HepG2 (cell line): ENCODE results near the gene ATXN7L2. TPM values are rescaled to one million over a fixed set of nuclear protein-coding genes. Genes with fewer than 3 reads are reported as not detected.

Experiments used
- ATAC-seq: fragments of 200-7000 bp; cut with Tn5 transposase; 3 replicates; pipeline ENCODE4 v1.9.1; 2020; ENCODE audit warnings: mild to moderate bottlenecking, moderate library complexity
- BruUV-seq: library from RNA; stranded (reverse); fragments of 400-500 nt; replicated peaks from 2 replicates; lab custom pipeline; 2021; lab: Mats Ljungman, UMichigan
- CTCF ChIA-PET: fragments of 300-600 bp; formaldehyde crosslinking; extraction: SDS; loops from one replicate; lab custom pipeline; 2021; ENCODE audit warnings: low total read pairs, inconsistent platforms, low intra/inter-chr PET ratio; lab: Yijun Ruan, JAX
- POLR2A ChIA-PET: fragments of 350-600 bp; sonication (Branson Sonifier 250); formaldehyde crosslinking; loops from one replicate; lab custom pipeline; 2020; ENCODE audit warnings: antibody characterized with exemption, inconsistent platforms; lab: Yijun Ruan, JAX
- DNase-seq: peaks from one replicate; pipeline ENCODE4 v3.0.0-alpha.2; 2015; ENCODE audit warnings: low spot score
- FAIRE-seq: peaks from 3 replicates; lab custom pipeline; 2011; peaks lifted over from hg19 to GRCh38; lab: Jason Lieb, UNC
- H2AFZ ChIP-seq: one replicate; pipeline ENCODE4 v1.6.1; 2011; ENCODE audit warnings: low read length, inconsistent platforms
- H3K27ac ChIP-seq: fragments of 300-600 bp; 3 replicates; pipeline ENCODE4 v1.8.0; 2011; ENCODE audit warnings: mixed run types, mild to moderate bottlenecking, mixed read lengths, low read length, inconsistent platforms; ENCODE audit not compliant: insufficient read depth; ENCODE audit errors: extremely low read length
- H3K27me3 ChIP-seq, 2 experiments: fragments of 200-600 bp in 1 of 2; 2 replicates in 1 of 2; 3 replicates in 1 of 2; pipeline versions ENCODE4 v1.6.0 to v1.8.0; 2011; ENCODE audit warnings: low read length in 2 of 2, mild to moderate bottlenecking in 2 of 2, moderate library complexity in 2 of 2, inconsistent platforms in 1 of 2; ENCODE audit not compliant: insufficient read depth in 2 of 2, control insufficient read depth in 1 of 2
- H3K36me3 ChIP-seq, 2 experiments: fragments of 200-600 bp in 1 of 2; replicated peaks in 1 of 2; 2 replicates in 1 of 2; 3 replicates in 1 of 2; pipeline versions ENCODE4 v1.5.1 to v1.8.0; 2011; ENCODE audit warnings: low read length in 2 of 2, inconsistent platforms in 1 of 2; ENCODE audit not compliant: insufficient read depth in 2 of 2, control insufficient read depth in 1 of 2
- H3K4me1 ChIP-seq: 2 replicates; pipeline ENCODE4 v1.5.1; 2012; ENCODE audit warnings: low read length, inconsistent platforms; ENCODE audit not compliant: insufficient read depth
- H3K4me2 ChIP-seq: 2 replicates; pipeline ENCODE4 v1.6.0; 2011; ENCODE audit warnings: low read depth, low read length, inconsistent platforms
- H3K4me3 ChIP-seq, 3 experiments: fragments of 200-600 bp in 1 of 3; sonication (generic), shearing (Covaris generic) in 1 of 3; replicated peaks in 1 of 3; 2 replicates each; pipeline ENCODE4 v1.5.1; 2011 to 2016; ENCODE audit warnings: low read length in 3 of 3, inconsistent platforms in 2 of 3, low read depth in 2 of 3, mild to moderate bottlenecking in 2 of 3, control low read depth in 1 of 3, mixed read lengths in 1 of 3; ENCODE audit not compliant: insufficient read depth in 1 of 3
- H3K79me2 ChIP-seq: one replicate; pipeline ENCODE4 v1.6.1; 2011; ENCODE audit warnings: low read length, inconsistent platforms; ENCODE audit not compliant: insufficient read depth
- H3K9ac ChIP-seq: 2 replicates; pipeline ENCODE4 v1.6.0; 2011; ENCODE audit warnings: mild to moderate bottlenecking, low read depth, low read length, inconsistent platforms; ENCODE audit not compliant: insufficient read depth
- H3K9me3 ChIP-seq: 2 replicates; pipeline ENCODE4 v1.5.1; 2012; ENCODE audit warnings: mild to moderate bottlenecking, low read length
- H4K20me1 ChIP-seq: 2 replicates; pipeline ENCODE4 v1.6.0; 2011; ENCODE audit warnings: inconsistent platforms, mild to moderate bottlenecking, low read length, moderate library complexity; ENCODE audit not compliant: insufficient read depth
- DMTF1 ChIP-seq: sonication (generic); formaldehyde crosslinking; IDR thresholded peaks from 2 replicates; pipeline ENCODE4 v1.4.0; 2020; ENCODE audit warnings: mild to moderate bottlenecking, missing genetic modification reagents
- HMGXB4 ChIP-seq, 2 experiments: sonication (generic) in 1 of 2; formaldehyde crosslinking in 1 of 2; IDR thresholded peaks; 2 replicates each; pipeline versions ENCODE4 v1.4.0 to v1.6.1; 2018 to 2020; ENCODE audit warnings: missing genetic modification reagents in 2 of 2, borderline replicate concordance in 1 of 2, low read depth in 1 of 2, mild to moderate bottlenecking in 1 of 2, missing biosample characterization in 1 of 2
- SMC3 ChIP-seq: IDR thresholded peaks from 2 replicates; pipeline ENCODE4 v1.6.1; 2011; ENCODE audit warnings: low read length, improper control_type of control experiment
- SNAI1 ChIP-seq: sonication (generic); formaldehyde crosslinking; IDR thresholded peaks from 2 replicates; pipeline ENCODE4 v1.5.0; 2020; ENCODE audit warnings: mild to moderate bottlenecking, missing genetic modification reagents, borderline replicate concordance
- ZBTB10 ChIP-seq: sonication (generic); formaldehyde crosslinking; IDR thresholded peaks from 2 replicates; pipeline ENCODE4 v1.4.0; 2020; ENCODE audit warnings: missing genetic modification reagents, borderline replicate concordance
- ZBTB25 ChIP-seq: IDR thresholded peaks from 2 replicates; pipeline ENCODE4 v1.6.1; 2018; ENCODE audit warnings: missing genetic modification reagents
- ZNF567 ChIP-seq: sonication (generic); formaldehyde crosslinking; IDR thresholded peaks from 2 replicates; pipeline ENCODE4 v1.8.1; 2023; ENCODE audit warnings: mild to moderate bottlenecking, missing genetic modification reagents, borderline replicate concordance
- ZNF580 ChIP-seq: IDR thresholded peaks from 2 replicates; pipeline ENCODE4 v1.6.1; 2016; ENCODE audit warnings: low read depth, borderline replicate concordance
- ZSCAN25 ChIP-seq: sonication (generic); formaldehyde crosslinking; IDR thresholded peaks from 2 replicates; pipeline ENCODE4 v1.8.0; 2022; ENCODE audit warnings: mild to moderate bottlenecking, missing genetic modification reagents
- WGBS: methylation state at CpG from one replicate; pipeline ENCODE4 v1.1.6; 2017; ENCODE audit warnings: low lambda C conversion rate; 5-methylcytosine and 5-hydroxymethylcytosine counted together
- in situ Hi-C: cut with HindIII; loops from 2 replicates; pipeline ENCODE4 v1.10.0; 2017; ENCODE audit warnings: low pct_unique_long_range_greater_than_20kb; ENCODE audit not compliant: extremely low pct_ligation_motif_present
- intact Hi-C: fragments of 100-400 bp; cut with micrococcal nuclease; formaldehyde crosslinking; loops from one replicate; pipeline ENCODE4 v1.10.0; 2022; ENCODE audit not compliant: unreplicated experiment
- polyA plus RNA-seq, 8 experiments: library from polyadenylated mRNA; depleted of rRNA in 3 of 8; stranded (reverse) in 7 of 8; unstranded in 1 of 8; fragments of >200 nt; fragmentation: Illumina TruSeq in 4 of 8; extraction: Trizol in 4 of 8; gene quantifications; 2 replicates each; pipeline versions ENCODE4 v1.2.1 to v1.2.3, GENCODE V29; 2011 to 2016; ENCODE audit warnings: low read depth in 4 of 8, missing spikeins in 1 of 8, mixed read lengths in 1 of 8; ENCODE audit not compliant: insufficient read depth in 1 of 8
- total RNA-seq, 5 experiments: library from RNA; depleted of rRNA; stranded (reverse); fragments of >200 nt; fragmentation: Illumina TruSeq; extraction: Trizol; gene quantifications; 2 replicates each; pipeline ENCODE4 v1.2.3, GENCODE V29; 2016; ENCODE audit warnings: low read depth in 1 of 5

Gene ATXN7L2
- total and polyA plus RNA-seq, 2 of the 13 experiments (the other 11 are each of a cell fraction or from before 2014, with no cell fraction given): 2.7 to 2.8 TPM

- TF ChIP-seq ZSCAN25 (CRISPR knock-in tag) (0 out of 2 replicates have a peak, but pooled peaks have one; percentile 28), ZNF567 (CRISPR knock-in tag) (no peak), ZNF580 (peak; percentile 50; the same call in 1 of the 2 replicates), HMGXB4 (CRISPR knock-in tag; IDR thresholded peaks at IDR 0.05; ENCODE audit: borderline replicate concordance in 1 of 2, low read depth in 1 of 2) (peak; percentile 19 to 67; a peak in 3 of 4 replicates), SMC3 (peak; percentile 60)
Measured at GRCh38 chr1:109532365-109533136, 48.8 kb downstream of the ATXN7L2 start (continued).

GRCh38 chr1:109534307-109534858, 50.7 kb downstream of the ATXN7L2 start:
- CTCF ChIA-PET: interaction anchor here (1.5 to 4.5 kb wide), 3 partner anchors 36 to 271 kb away, joined by 8 to 81 read pairs (median 32); partner anchors contain the start of gene CYB561D1
- Histone ChIP-seq H3K9ac (no peak overlapping the region), H3K79me2 (no peaks in the 10 kb centered on the region), H3K4me3 (no peak overlapping the region), H3K4me1 (peaks cover 24% of the 10 kb centered on the region; the same call in 1 of the 2 replicates), H3K36me3 (no peaks in the 10 kb centered on the region), H3K27ac (no peak overlapping the region), H3K27me3 (peaks cover 7 to 40% of the 10 kb centered on the region in 2 experiments; a peak in 4 of 5 replicates), H3K4me2 (no peak overlapping the region), H3K9me3 (no peaks in the 10 kb centered on the region), H4K20me1 (no peaks in the 10 kb centered on the region), H2AFZ (no peak overlapping the region)
- ATAC-seq (no peak), DNase-seq (no peak), FAIRE-seq (no peak)
- POLR2A ChIA-PET: interaction anchor here (1.3 kb wide), 1 partner anchor 14 kb away, joined by 4 read pairs; the partner anchor contains the start of gene GNAI3
- 35% methylated on average over 1 of the region's 1 CpG for WGBS
- BruUV-seq: no TSS peak
- in situ Hi-C loops: loop anchor here (5.0 to 10.0 kb wide), 2 partner anchors 42 to 270 kb away; partner anchors contain the start of gene CYB561D1
- intact Hi-C loops: no loop called here
- TF ChIP-seq SNAI1 (CRISPR knock-in tag) (no peak), DMTF1 (no peak), ZBTB25 (CRISPR knock-in tag) (no peak), ZBTB10 (CRISPR knock-in tag) (no peak), ZNF580 (no peak)
